ENCODE measurements around the gene CLPSL1. TPM values are rescaled to one million over a fixed set of nuclear protein-coding genes. Genes with fewer than 3 reads are reported as not detected.

Gene CLPSL1
- total and polyA plus RNA-seq, 2 of the 4 experiments (the other 2 are of a cell fraction), result not detected

DNA sequence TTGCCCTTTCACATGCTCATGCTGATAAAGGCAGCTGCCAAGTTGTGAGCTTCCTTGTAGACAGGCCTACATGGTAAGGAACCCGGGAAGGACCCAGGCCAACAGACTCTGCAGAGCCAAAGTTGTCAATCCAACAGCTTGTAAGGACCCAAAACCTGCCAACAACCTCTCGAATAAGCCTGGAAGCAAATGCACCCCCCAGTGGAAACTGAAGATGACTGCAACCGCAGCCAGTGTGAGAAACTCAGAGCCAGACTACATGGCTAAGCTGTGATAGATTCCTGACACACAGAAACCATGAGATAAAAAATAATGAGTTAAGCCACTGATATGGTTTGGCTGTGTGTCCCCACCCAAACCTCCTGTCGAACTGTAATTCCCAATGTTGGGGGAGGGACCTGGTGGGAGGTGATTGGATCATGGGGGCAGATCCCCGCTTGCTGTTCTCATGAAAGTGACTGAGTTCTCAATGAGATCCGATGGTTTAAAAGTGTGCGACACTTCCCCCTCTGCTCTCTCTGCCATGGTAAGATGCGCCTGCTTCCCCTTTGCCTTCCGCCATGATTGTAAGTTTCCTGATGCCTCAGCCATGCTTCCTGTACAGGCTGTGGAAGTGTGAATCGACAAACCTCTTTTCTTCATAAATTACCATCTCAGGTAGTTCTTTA lies 23.2 kb upstream of the CLPSL1 start:
- CTCF ChIA-PET, result interaction anchor here (1.0 kb wide), 1 partner anchor 11 kb away, joined by 4 read pairs; no protein-coding TSS in a partner anchor
- in situ Hi-C loops (cut with MboI; ENCODE audit: low sequenced_read_pairs), result no loop called here
- Histone ChIP-seq H2BK20ac (ENCODE audit: low read depth, low read length) (no peak overlapping the region), H3K27me3 (ENCODE audit: control insufficient read depth, insufficient read depth, low read length) (peaks cover 15% of the 10 kb centered on the region), H3K4me3 (ENCODE audit: insufficient read depth, low read depth, low read length) (no peak overlapping the region), H3K4ac (ENCODE audit: low read depth, low read length) (no peak overlapping the region), H3K27ac (ENCODE audit: insufficient read depth, low read length) (no peak overlapping the region), H4K20me1 (ENCODE audit: insufficient read depth, low read length) (no peaks in the 10 kb centered on the region), H2BK5ac (ENCODE audit: low read depth, low read length, poor library complexity, severe bottlenecking) (no peak overlapping the region), H3K9me1 (ENCODE audit: insufficient read depth, low read length) (no peaks in the 10 kb centered on the region), H3K4me2 (ENCODE audit: low read depth, low read length) (no peak overlapping the region), H2BK15ac (ENCODE audit: low read depth, low read length) (no peak overlapping the region), H2AK5ac (ENCODE audit: low read depth, low read length) (no peak overlapping the region), H3K23ac (ENCODE audit: low read depth, low read length) (no peak overlapping the region), H3K79me1 (ENCODE audit: low read depth in 1 of 2, low read length in 2 of 2) (no peaks in the 10 kb centered on the region), H4K91ac (ENCODE audit: insufficient read depth, low read depth, low read length) (no peak overlapping the region), H3K4me1 (ENCODE audit: control insufficient read depth, insufficient read depth, low read length) (no peaks in the 10 kb centered on the region), H3K9me3 (ENCODE audit: control insufficient read depth, insufficient read depth, low read length) (0 out of 2 replicates have a peak, but pooled peaks cover 4% of the 10 kb centered on the region), H2AK9ac (replicated peaks; ENCODE audit: low read depth, low read length, poor library complexity) (no peak overlapping the region), H4K8ac (ENCODE audit: low read depth in 2 of 2, low read length in 2 of 2) (no peak overlapping the region), H3K56ac (ENCODE audit: extremely low read depth, insufficient read depth, low read length) (no peak overlapping the region), H3K14ac (replicated peaks; ENCODE audit: low read depth, low read length) (no peak overlapping the region), H4K5ac (ENCODE audit: low read depth, low read length) (no peak overlapping the region), H3K9ac (ENCODE audit: low read depth, low read length) (no peak overlapping the region), H3K36me3 (ENCODE audit: control insufficient read depth, insufficient read depth, low read length) (no peaks in the 10 kb centered on the region), H3K18ac (ENCODE audit: low read depth, low read length) (no peak overlapping the region), H2AFZ (replicated peaks; ENCODE audit: low read length, poor library complexity) (peak overlapping the region; percentile 32), H2BK120ac (ENCODE audit: low read depth, low read length) (no peak overlapping the region)
- peak; percentile 28 for DNase-seq
- 66% methylated on average over 3 of the region's 10 CpGs; no CpG with 5 or more reads in 1 of the 2 experiments for WGBS, 2 experiments (ENCODE audit: extremely low coverage in 2 of 2, insufficient read length in 1 of 2)
- no TSS peak for BruUV-seq (replicated peaks)
- dilution Hi-C loops (cut with HindIII; ENCODE audit: low sequenced_read_pairs, unreplicated experiment), result no loop called here
- POLR2A ChIA-PET (ENCODE audit: unreplicated experiment), result interaction anchor here (0.5 kb wide), 1 partner anchor 123 kb away, joined by 3 read pairs; no protein-coding TSS in a partner anchor
- intact Hi-C loops (cut with micrococcal nuclease), result loop anchor here (5.0 kb wide), 1 partner anchor 340 kb away; no protein-coding TSS in a partner anchor
- ATAC-seq (ENCODE audit: low read depth), result peak; percentile 59; the same call in 1 of the 2 replicates
- TF ChIP-seq, protein P1, sequence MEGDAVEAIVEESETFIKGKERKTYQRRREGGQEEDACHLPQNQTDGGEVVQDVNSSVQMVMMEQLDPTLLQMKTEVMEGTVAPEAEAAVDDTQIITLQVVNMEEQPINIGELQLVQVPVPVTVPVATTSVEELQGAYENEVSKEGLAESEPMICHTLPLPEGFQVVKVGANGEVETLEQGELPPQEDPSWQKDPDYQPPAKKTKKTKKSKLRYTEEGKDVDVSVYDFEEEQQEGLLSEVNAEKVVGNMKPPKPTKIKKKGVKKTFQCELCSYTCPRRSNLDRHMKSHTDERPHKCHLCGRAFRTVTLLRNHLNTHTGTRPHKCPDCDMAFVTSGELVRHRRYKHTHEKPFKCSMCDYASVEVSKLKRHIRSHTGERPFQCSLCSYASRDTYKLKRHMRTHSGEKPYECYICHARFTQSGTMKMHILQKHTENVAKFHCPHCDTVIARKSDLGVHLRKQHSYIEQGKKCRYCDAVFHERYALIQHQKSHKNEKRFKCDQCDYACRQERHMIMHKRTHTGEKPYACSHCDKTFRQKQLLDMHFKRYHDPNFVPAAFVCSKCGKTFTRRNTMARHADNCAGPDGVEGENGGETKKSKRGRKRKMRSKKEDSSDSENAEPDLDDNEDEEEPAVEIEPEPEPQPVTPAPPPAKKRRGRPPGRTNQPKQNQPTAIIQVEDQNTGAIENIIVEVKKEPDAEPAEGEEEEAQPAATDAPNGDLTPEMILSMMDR (conservative IDR thresholded peaks at IDR 0.05; ENCODE audit: low read depth, low read length), result peak; percentile 29; the same call in 1 of the 2 replicates
- TF ChIP-seq POLR2A (IDR thresholded peaks at IDR 0.05; ENCODE audit: low read depth, low read length) (no peak), CEBPB (IDR thresholded peaks at IDR 0.05; ENCODE audit: low read depth, low read length) (no peak), MAZ (IDR thresholded peaks at IDR 0.05; ENCODE audit: borderline replicate concordance, low read depth, low read length) (no peak), CHD1 (IDR thresholded peaks at IDR 0.05; ENCODE audit: low read depth, low read length) (no peak), RCOR1 (IDR thresholded peaks at IDR 0.05; ENCODE audit: insufficient replicate concordance, low read length) (no peak), FOS (IDR thresholded peaks at IDR 0.05; ENCODE audit: low read depth, low read length) (no peak), BHLHE40 (IDR thresholded peaks at IDR 0.05; ENCODE audit: low read depth, low read length) (no peak), RAD21 (IDR thresholded peaks at IDR 0.05; ENCODE audit: low read length) (0 out of 2 replicates have a peak, but pooled peaks have one; percentile 6)
- TF ChIP-seq, protein P2, sequence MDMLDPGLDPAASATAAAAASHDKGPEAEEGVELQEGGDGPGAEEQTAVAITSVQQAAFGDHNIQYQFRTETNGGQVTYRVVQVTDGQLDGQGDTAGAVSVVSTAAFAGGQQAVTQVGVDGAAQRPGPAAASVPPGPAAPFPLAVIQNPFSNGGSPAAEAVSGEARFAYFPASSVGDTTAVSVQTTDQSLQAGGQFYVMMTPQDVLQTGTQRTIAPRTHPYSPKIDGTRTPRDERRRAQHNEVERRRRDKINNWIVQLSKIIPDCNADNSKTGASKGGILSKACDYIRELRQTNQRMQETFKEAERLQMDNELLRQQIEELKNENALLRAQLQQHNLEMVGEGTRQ (IDR thresholded peaks at IDR 0.05; ENCODE audit: low read depth, low read length), result no peak
